Activated CD8-positive, alpha-beta memory T cell treated with anti-CD3 and anti-CD28 coated beads, Interleukin-2, amount 10 ng/mL, durations not matched to agents 7 days and 5 days (primary cell): ENCODE measurements around the gene OAS2. TPM values are rescaled to one million over a fixed set of nuclear protein-coding genes. Genes with fewer than 3 reads are reported as not detected.
A peak's percentile ranks its signal among the peaks of the same experiment; 100 is the strongest.

ENCODE experiments used
- ATAC-seq: fragments of 150-1000 bp; cut with Tn5 transposase; one replicate; pipeline ENCODE4 v1.10.0; 2021; ENCODE audit warnings: moderate library complexity
- CTCF ChIA-PET: fragments of 350-600 bp; sonication (Branson Sonifier 250); formaldehyde crosslinking; loops from one replicate; lab custom pipeline; 2021; ENCODE audit warnings: antibody characterized with exemption; lab: Charles Lee
- DNase-seq: peaks from one replicate; pipeline ENCODE4 v3.0.0-alpha.2; 2020
- H3K27ac Mint-ChIP-seq: one replicate; pipeline ENCODE4 v1.8.0; 2021; ENCODE audit warnings: mild to moderate bottlenecking, mixed read lengths
- H3K27me3 Mint-ChIP-seq: one replicate; pipeline ENCODE4 v1.8.0; 2021; ENCODE audit warnings: mixed read lengths
- H3K36me3 Mint-ChIP-seq: one replicate; pipeline ENCODE4 v1.8.0; 2021; ENCODE audit warnings: mild to moderate bottlenecking, mixed read lengths
- H3K4me1 Mint-ChIP-seq: one replicate; pipeline ENCODE4 v1.8.0; 2021; ENCODE audit warnings: mixed read lengths
- H3K4me3 Mint-ChIP-seq: one replicate; pipeline ENCODE4 v1.8.0; 2021; ENCODE audit warnings: mild to moderate bottlenecking, moderate library complexity, mixed read lengths
- H3K9me3 Mint-ChIP-seq: one replicate; pipeline ENCODE4 v1.8.0; 2022; ENCODE audit warnings: low read depth, mixed read lengths
- total RNA-seq, 2 experiments: library from RNA; stranded (reverse); gene quantifications; one replicate each; pipeline ENCODE4 v1.2.3, GENCODE V29; 2021

Gene OAS2
- total RNA-seq, 2 experiments from 2014 or later: 276 to 383 TPM

DNA sequence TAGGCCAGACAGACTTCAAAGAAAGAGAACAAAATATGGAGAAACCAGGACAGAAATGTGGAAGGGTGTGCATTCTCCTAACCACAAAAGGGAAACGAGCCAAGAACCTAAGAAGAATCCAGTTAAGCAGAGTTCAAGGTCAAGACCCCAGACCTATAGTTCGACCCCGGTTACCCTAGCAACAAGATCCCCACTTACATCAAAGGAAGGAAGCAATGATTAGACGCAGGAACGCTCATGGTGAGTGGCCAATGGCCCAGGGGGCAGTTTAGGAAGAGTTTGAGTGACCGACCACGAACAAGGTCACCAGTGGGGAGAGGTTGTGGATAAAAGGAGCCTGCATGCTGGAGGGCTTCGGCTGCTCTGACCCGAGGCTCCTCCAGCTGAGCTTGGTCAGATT, 36.2 kb downstream of the OAS2 start:
- no peak for DNase-seq
- H3K27ac Mint-ChIP-seq: no peak overlapping the region
- H3K36me3 Mint-ChIP-seq: peaks cover 24% of the 10 kb centered on the region
- H3K4me3 Mint-ChIP-seq: no peak overlapping the region
- no peaks in the 10 kb centered on the region for H3K27me3 Mint-ChIP-seq
- no peaks in the 10 kb centered on the region for H3K4me1 Mint-ChIP-seq
- CTCF ChIA-PET: interaction anchor here (4.4 kb wide), 1 partner anchor 21 kb away, joined by 24 read pairs; no protein-coding TSS in a partner anchor
- no peaks in the 10 kb centered on the region for H3K9me3 Mint-ChIP-seq
- ATAC-seq: no peak

DNA sequence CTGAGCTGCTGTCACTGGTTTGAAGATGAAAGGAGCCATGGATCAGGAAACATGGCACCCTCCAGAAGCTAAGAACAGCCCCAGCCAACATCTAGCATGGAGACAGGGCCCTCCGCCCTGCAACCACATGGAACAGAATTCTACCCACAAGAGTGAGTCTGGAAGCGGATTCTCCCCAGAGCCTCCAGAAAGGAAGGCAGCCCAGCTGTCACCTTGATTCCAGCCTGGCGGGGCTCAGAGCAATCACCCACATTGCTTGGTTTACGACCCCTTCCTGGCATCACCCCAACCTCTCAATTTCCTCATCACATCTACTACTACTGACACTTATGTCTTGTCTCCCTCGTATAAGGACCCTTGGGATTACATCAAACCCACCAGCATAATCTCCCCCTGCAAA, 38.5 kb downstream of the OAS2 start:
- ATAC-seq: no peak
- H3K36me3 Mint-ChIP-seq: peaks cover 3% of the 10 kb centered on the region
- H3K27me3 Mint-ChIP-seq: peaks cover 8% of the 10 kb centered on the region
- no peak for DNase-seq
- peaks cover 4% of the 10 kb centered on the region for H3K4me1 Mint-ChIP-seq
- no peak overlapping the region for H3K27ac Mint-ChIP-seq
- no peak overlapping the region for H3K4me3 Mint-ChIP-seq
- H3K9me3 Mint-ChIP-seq: no peaks in the 10 kb centered on the region
- CTCF ChIA-PET: interaction anchor here (1.2 to 2.3 kb wide), 2 partner anchors 12 to 24 kb away, joined by 4 to 7 read pairs; no protein-coding TSS in a partner anchor

DNA sequence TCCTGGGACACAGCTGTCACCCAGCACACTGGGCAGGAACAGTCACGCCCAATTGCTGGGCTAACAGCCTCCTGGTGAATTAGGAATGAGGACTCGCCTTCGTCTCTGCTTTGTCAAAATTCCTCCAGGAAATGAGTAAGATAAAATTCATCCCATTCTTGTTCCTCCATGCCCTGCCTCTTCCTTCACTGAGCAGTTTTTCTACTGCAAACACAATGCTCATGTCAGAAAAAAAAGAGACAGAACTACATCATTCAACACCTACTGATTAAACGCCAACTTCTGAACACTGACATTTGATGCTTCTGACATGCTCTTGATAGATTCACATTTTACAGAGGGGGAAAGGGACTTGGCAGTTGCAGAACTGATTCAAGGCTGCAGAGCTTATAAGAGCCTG, 40.7 kb downstream of the OAS2 start:
- Mint-ChIP-seq H3K27me3 (peaks cover 8% of the 10 kb centered on the region), H3K9me3 (no peaks in the 10 kb centered on the region), H3K27ac (no peak overlapping the region), H3K36me3 (no peaks in the 10 kb centered on the region), H3K4me1 (peaks cover 17% of the 10 kb centered on the region), H3K4me3 (no peak overlapping the region)
- DNase-seq (no peak), ATAC-seq (no peak)
- CTCF ChIA-PET: interaction anchor here (1.2 kb wide), 1 partner anchor 26 kb away, joined by 3 read pairs; no protein-coding TSS in a partner anchor

DNA sequence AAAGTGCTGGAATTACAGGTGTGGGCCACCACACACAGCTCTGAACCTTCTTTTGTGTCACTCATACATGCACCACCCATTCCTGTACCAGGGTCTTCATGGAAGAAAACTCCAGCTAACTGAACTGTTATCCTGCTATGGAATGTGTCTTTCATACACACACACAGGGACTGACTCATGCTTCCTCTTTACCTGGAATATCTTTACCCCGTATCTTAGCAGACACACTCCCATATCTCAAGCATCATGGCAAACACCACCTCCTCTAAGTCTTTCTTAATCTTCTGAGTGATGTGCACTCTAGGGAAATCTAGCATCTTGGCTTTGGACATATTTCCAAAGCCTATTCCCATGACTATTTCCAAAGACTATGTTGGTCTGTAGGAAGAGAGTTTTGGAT, 43.2 kb downstream of the OAS2 start:
- Mint-ChIP-seq H3K4me3 (no peak overlapping the region), H3K36me3 (no peaks in the 10 kb centered on the region), H3K9me3 (no peaks in the 10 kb centered on the region), H3K27me3 (peaks cover 11% of the 10 kb centered on the region), H3K4me1 (peaks cover 17% of the 10 kb centered on the region), H3K27ac (no peak overlapping the region)
- DNase-seq (no peak), ATAC-seq (no peak)
- CTCF ChIA-PET: interaction anchor here (1.3 to 2.6 kb wide), 3 partner anchors 9 to 29 kb away, joined by 3 to 12 read pairs (median 4); no protein-coding TSS in a partner anchor

DNA sequence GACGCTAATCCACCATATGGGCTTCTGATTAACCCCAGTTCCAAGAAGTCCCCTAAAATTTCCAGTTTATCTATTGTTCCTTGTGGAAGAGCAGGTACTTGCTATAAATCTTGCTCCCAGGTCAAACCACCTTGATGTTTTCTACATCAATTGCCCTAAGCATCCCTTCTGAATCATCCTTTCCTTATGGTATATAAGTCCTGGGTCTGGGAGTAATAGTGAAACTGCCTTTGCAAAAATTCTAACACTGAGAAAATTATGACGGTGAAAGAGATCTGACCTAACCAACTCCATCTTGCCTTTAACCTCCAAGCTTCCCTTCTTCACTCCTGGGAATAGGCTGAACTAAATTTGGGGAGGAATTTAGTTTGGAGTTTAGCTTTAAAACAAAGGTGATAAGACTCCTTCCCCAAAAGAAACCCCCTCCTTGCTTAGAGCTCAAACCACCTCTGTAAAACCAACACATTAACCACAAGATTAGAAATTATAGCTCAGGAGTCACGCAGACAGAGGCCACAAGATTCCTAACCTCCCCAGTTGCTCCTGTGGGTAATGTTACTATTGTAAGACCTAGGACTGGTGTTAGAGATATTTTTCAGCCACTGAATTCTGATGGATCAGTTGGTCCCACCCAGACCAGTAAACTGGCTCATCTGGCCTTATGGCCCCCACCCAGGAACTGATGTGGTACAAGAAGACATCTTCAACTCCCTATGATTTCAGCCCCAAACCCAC, 44.4 kb downstream of the OAS2 start:
- DNase-seq (no peak), ATAC-seq (peak; percentile 36)
- CTCF ChIA-PET: interaction anchor here (0.6 to 2.6 kb wide), 4 partner anchors 15 to 130 kb away, joined by 3 to 12 read pairs (median 4); no protein-coding TSS in a partner anchor
- no peak overlapping the region for H3K27ac Mint-ChIP-seq
- H3K27me3 Mint-ChIP-seq: peaks cover 13% of the 10 kb centered on the region
- H3K4me3 Mint-ChIP-seq: no peak overlapping the region
- H3K36me3 Mint-ChIP-seq: no peaks in the 10 kb centered on the region
- H3K4me1 Mint-ChIP-seq: peaks cover 17% of the 10 kb centered on the region
- no peaks in the 10 kb centered on the region for H3K9me3 Mint-ChIP-seq

DNA sequence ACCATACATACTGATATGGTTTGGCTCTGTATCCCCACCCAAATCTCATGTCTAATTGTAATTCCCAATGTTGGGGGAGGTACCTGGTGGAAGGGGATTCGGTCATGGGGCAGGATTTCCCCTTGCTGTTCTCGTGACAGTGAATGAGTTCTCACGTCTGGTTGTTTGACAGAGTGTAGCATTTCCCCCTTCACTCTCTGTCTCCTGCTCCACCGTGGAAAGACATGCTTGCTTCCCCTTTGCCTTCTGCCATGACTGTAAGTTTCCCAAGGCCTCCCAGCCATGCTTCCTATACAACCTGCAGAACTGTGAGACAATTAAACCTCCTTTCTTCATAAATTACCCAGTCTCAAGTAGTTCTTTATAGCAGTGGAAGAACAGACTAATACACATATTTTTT, 49.4 kb downstream of the OAS2 start:
- DNase-seq (no peak), ATAC-seq (no peak)
- Mint-ChIP-seq H3K27ac (no peak overlapping the region), H3K36me3 (no peaks in the 10 kb centered on the region), H3K27me3 (peaks cover 23% of the 10 kb centered on the region), H3K4me3 (no peak overlapping the region), H3K9me3 (no peaks in the 10 kb centered on the region), H3K4me1 (peaks cover 5% of the 10 kb centered on the region)
- CTCF ChIA-PET: no interaction called here

DNA sequence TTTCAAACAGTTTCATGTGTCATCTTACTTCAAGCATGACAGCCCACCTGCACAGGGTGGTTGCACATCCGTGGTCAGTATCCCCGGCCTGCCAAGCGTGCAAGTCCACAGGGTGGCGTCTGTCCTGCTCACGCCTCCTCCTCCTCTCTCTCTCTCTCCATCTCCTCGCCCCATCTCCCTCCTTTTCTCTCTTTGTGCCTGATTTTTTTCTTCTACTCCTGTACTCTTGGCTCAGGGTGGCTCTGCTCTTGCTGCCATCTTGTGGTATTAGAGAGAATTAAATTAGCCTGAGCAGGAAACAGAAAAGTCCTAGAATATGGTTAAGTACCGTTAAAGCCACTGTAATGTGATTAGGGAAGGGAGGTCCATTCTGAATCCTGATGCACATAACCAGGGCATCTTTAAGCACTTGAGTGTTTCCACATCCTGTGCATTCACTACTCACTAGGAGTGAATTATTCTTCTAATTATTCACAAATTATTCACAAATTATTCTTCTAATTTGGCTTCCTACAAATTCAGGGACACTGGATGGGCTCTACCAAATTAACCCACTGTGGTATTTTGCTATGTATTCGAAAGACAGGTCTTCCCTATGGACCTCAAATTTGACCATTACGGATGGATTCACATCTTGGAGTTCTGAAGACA, 52.7 kb downstream of the OAS2 start:
- no peaks in the 10 kb centered on the region for H3K36me3 Mint-ChIP-seq
- no peak overlapping the region for H3K27ac Mint-ChIP-seq
- DNase-seq: no peak
- no peaks in the 10 kb centered on the region for H3K4me1 Mint-ChIP-seq
- no peak overlapping the region for H3K4me3 Mint-ChIP-seq
- H3K27me3 Mint-ChIP-seq: peaks cover 32% of the 10 kb centered on the region
- H3K9me3 Mint-ChIP-seq: no peaks in the 10 kb centered on the region
- CTCF ChIA-PET: interaction anchor here (0.9 to 2.0 kb wide), 6 partner anchors 18 to 136 kb away, joined by 3 to 8 read pairs (median 4); no protein-coding TSS in a partner anchor
- ATAC-seq: no peak

DNA sequence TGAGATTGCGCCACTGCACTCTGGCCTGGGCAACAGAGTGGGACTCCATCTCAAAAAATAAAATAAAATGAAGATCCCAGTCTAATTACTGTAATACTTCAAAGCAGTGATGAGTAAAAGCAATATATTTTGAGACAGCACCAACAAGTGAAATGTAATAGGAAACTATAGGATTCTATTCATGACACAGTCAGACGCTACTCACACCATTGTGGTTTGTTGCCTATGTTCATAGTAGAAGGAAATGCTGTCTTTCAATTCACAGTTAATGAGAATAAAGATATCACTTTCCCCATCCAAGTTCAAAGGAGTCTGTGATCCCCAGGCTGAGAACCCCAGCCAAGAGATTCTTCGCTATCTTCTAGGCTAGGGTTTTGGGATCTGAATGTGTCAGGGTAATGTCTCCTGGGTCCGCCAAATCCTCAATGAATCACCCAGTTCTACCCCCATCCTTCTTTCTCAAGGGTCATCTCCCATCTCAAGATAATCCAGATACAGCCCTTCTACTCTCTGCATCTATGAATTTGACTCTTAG, 61.7 kb downstream of the OAS2 start:
- Mint-ChIP-seq H3K4me1 (no peaks in the 10 kb centered on the region), H3K27me3 (peaks cover 11% of the 10 kb centered on the region), H3K36me3 (no peaks in the 10 kb centered on the region), H3K4me3 (no peak overlapping the region), H3K27ac (no peak overlapping the region), H3K9me3 (no peaks in the 10 kb centered on the region)
- DNase-seq: no peak
- CTCF ChIA-PET: interaction anchor here (3.9 kb wide), 1 partner anchor 8 kb away, joined by 15 read pairs; no protein-coding TSS in a partner anchor
- ATAC-seq: no peak

DNA sequence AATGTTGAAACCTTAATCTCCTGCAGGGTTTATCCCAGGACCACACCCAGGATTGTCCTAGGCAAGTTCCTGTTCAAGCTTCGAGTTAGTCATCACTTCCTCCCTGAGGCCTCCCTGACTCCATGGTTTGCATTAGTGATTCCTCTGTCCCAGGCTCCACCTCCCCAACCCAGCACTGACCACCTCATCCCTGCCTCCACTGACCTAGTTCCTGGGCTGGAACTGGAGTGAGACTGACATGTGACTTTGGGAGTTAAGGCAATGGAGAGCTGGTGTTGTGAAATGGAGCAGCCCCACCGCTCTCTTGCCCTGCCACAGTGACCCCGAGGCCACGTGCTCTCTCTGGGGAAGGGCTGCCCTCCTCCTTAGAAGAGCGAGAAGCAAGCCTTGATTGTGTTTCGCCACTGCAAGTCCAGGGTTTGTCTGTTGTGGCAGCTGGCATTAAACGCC, 62.4 kb downstream of the OAS2 start:
- Mint-ChIP-seq H3K27me3 (peaks cover 11% of the 10 kb centered on the region), H3K4me3 (no peak overlapping the region), H3K27ac (no peak overlapping the region), H3K4me1 (no peaks in the 10 kb centered on the region), H3K9me3 (no peaks in the 10 kb centered on the region), H3K36me3 (no peaks in the 10 kb centered on the region)
- ATAC-seq (no peak), DNase-seq (no peak)
- CTCF ChIA-PET: interaction anchor here (3.9 kb wide), 1 partner anchor 8 kb away, joined by 15 read pairs; no protein-coding TSS in a partner anchor

DNA sequence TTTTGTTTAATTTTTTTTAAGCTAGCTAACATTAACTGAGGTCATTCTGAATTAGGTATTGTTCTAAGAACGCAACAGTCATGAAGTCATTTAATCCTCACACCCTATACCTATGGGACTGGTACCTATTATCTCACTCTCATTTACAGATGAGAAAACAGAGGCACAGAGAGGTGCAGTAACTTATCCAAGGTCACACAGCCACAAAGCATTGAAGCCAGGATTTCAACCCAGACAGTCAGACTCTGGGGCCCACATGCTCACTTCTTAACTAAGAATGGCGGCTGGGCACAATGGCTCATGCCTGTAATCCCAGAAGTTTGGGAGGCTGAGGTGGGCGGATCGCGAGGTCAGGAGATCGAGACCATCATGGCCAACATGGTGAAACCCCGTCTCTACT, 63.2 kb downstream of the OAS2 start:
- no peak overlapping the region for H3K4me3 Mint-ChIP-seq
- CTCF ChIA-PET: no interaction called here
- H3K4me1 Mint-ChIP-seq: no peaks in the 10 kb centered on the region
- H3K27ac Mint-ChIP-seq: no peak overlapping the region
- H3K36me3 Mint-ChIP-seq: no peaks in the 10 kb centered on the region
- H3K27me3 Mint-ChIP-seq: peaks cover 15% of the 10 kb centered on the region
- no peak for ATAC-seq
- DNase-seq: no peak
- H3K9me3 Mint-ChIP-seq: no peaks in the 10 kb centered on the region

DNA sequence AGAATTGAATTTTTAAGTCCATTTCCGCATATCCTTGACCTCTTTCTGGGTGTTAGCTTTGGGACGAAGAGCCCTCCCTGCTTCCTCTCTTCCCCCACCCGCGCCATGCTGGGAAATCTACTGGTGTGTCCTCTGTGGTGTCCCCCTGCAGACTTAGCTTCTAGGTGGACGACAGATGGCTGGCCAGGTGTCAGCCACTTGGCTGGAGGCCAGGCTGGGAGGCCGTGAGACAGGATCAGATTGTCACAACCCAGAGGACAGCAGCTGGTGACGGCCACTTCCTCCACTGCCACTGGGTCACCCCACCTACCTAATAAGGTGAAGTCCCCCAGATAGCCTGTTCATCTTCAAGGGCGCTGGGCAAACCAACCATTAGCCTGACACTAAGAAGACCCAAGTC, 64.9 kb downstream of the OAS2 start:
- Mint-ChIP-seq H3K27ac (no peak overlapping the region), H3K36me3 (no peaks in the 10 kb centered on the region), H3K9me3 (no peaks in the 10 kb centered on the region), H3K27me3 (peaks cover 18% of the 10 kb centered on the region), H3K4me3 (no peak overlapping the region), H3K4me1 (no peaks in the 10 kb centered on the region)
- DNase-seq (no peak), ATAC-seq (no peak)
- CTCF ChIA-PET: interaction anchor here (1.5 kb wide), 1 partner anchor 55 kb away, joined by 4 read pairs; no protein-coding TSS in a partner anchor

DNA sequence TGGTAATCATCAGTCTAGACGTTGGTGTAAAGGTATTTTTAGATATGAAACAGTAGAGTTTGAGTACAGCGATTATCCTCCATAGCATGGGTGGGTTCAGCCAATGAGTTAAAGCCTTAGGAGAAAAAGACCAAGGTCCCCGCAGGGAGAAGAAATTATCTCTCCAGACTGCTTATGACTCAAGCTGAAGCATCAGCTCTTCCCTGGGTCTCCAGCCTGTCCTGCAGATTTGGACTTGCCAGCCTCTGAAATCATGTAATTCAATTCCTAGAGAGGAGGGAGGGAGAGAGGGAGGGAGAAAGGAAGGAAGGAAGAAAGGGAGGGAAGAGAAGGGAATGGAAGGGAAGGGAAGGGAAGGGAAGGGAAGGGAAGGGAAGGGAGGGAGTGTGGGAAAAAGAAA, 66.2 kb downstream of the OAS2 start:
- ATAC-seq (no peak), DNase-seq (no peak)
- Mint-ChIP-seq H3K9me3 (no peaks in the 10 kb centered on the region), H3K36me3 (no peaks in the 10 kb centered on the region), H3K27me3 (peaks cover 18% of the 10 kb centered on the region), H3K27ac (no peak overlapping the region), H3K4me1 (no peaks in the 10 kb centered on the region), H3K4me3 (no peak overlapping the region)
- CTCF ChIA-PET: interaction anchor here (1.5 to 2.5 kb wide), 2 partner anchors 54 to 129 kb away, joined by 4 to 9 read pairs; no protein-coding TSS in a partner anchor

DNA sequence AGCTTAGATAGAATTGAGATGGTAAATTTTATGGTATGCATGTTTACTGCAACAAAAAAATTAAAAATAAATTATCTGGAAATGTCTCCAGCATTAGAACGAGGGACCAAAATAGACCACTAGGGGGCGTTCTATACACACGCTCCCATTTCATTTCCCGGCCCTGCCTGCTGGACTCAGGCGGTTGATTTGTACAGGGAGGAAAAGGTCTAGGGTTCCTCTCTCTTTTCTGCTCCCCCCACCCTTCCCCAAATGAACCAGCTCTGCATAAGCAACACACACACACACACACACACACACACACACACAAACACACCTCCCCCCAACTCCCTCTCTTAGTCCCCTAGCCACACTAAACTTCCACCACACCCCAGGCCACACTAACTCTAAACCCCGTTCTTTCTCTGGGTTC, 70.4 kb downstream of the OAS2 start:
- no peaks in the 10 kb centered on the region for H3K4me1 Mint-ChIP-seq
- H3K4me3 Mint-ChIP-seq: no peak overlapping the region
- ATAC-seq: peak; percentile 75
- DNase-seq: peak; percentile 74
- no peaks in the 10 kb centered on the region for H3K36me3 Mint-ChIP-seq
- CTCF ChIA-PET: interaction anchor here (0.7 to 4.9 kb wide), 27 partner anchors 10 to 599 kb away, joined by 3 to 45 read pairs (median 4); partner anchors contain the start of gene OAS1
- no peak overlapping the region for H3K27ac Mint-ChIP-seq
- peaks cover 13% of the 10 kb centered on the region for H3K27me3 Mint-ChIP-seq
- no peaks in the 10 kb centered on the region for H3K9me3 Mint-ChIP-seq
